Fibroblast of villous mesenchyme (primary cell): ENCODE data around the gene HTR4. TPM values are rescaled to one million over a fixed set of nuclear protein-coding genes. Genes with fewer than 3 reads are reported as not detected.
"Not testable (repeated sequence)": the region's sequence is repeated elsewhere in the genome, so short reads cannot be mapped to it uniquely, and the experiment has no call there.

Experiments
- DNase-seq: peaks from one replicate; pipeline ENCODE4 v3.0.0-alpha.2; 2010; ENCODE audit warnings: low read depth
- H3K4me3 ChIP-seq: 2 replicates; pipeline ENCODE4 v1.5.1; 2011; ENCODE audit warnings: low read depth, mild to moderate bottlenecking, low read length
- total RNA-seq: library from RNA; depleted of rRNA; stranded (reverse); fragments of >200 nt; gene quantifications from 2 replicates; pipeline ENCODE4 v1.2.3, GENCODE V29; 2012
- TF ChIP-seq, protein P1 (sequence below): IDR thresholded peaks from 2 replicates; pipeline ENCODE4 v1.5.1; 2012; ENCODE audit warnings: low read depth, mild to moderate bottlenecking, low read length; ENCODE audit not compliant: insufficient read depth

Gene HTR4
- total RNA-seq, 1 donor: not detected

DNA sequence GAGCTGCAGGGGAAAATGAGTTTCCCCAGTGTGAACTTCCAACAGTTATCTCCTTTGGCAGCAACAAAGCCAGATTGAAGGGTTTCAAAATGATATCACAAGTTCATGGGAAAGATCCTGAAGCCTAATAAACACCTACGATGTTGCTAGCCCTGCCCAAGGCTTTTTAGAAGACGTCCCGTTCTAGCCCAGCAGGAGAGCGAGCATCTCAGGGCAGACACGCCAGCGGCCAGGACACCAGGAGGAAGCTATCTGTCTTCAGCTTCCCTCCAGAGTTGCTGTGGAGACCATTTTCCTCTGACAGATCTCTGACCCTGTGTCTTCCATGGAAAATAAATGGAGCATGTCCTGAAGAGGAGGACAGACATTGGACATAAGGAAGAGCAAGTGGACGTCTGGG, 172.1 kb downstream of the HTR4 start:
- DNase-seq: no peak
- peak overlapping the region; percentile 45 for H3K4me3 ChIP-seq
- TF ChIP-seq, protein P1, sequence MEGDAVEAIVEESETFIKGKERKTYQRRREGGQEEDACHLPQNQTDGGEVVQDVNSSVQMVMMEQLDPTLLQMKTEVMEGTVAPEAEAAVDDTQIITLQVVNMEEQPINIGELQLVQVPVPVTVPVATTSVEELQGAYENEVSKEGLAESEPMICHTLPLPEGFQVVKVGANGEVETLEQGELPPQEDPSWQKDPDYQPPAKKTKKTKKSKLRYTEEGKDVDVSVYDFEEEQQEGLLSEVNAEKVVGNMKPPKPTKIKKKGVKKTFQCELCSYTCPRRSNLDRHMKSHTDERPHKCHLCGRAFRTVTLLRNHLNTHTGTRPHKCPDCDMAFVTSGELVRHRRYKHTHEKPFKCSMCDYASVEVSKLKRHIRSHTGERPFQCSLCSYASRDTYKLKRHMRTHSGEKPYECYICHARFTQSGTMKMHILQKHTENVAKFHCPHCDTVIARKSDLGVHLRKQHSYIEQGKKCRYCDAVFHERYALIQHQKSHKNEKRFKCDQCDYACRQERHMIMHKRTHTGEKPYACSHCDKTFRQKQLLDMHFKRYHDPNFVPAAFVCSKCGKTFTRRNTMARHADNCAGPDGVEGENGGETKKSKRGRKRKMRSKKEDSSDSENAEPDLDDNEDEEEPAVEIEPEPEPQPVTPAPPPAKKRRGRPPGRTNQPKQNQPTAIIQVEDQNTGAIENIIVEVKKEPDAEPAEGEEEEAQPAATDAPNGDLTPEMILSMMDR: no peak

- DNase-seq: no peak
- no peak overlapping the region for H3K4me3 ChIP-seq
- TF ChIP-seq, protein P1: no peak
Observed at GRCh38 chr5:148477429-148477828, 176.9 kb downstream of the HTR4 start.

GRCh38 chr5:148476302-148476701, 178.0 kb downstream of the HTR4 start:
- DNase-seq: no peak
- TF ChIP-seq, protein P1: no peak

DNA sequence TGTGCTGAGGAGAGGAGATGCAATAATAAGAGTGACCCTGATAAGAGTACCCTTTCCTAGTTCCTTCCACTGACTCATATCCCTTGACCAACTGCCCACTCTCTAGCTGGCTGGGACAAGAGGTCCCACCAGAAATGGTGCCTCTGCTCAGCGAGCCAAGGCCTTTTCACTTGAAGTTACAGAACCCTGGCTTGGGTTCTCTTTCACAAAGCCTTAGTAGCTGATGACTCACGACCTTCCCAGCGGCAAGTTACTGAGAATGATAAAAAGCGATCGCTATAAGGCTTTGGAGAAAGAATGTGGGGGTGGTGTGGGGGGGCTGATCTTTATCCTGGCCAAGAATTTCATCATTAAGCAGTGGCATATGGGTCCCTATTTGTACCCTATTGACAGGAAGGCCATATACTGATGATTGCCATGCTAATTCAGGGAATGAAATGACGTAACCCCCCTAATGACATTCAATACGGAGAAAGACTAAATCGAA, 180.3 kb downstream of the HTR4 start:
- H3K4me3 ChIP-seq: no peak overlapping the region
- TF ChIP-seq, protein P1: no peak
- no peak for DNase-seq

More at GRCh38 chr5:148476302-148476701, 178.0 kb downstream of the HTR4 start:
- H3K4me3 ChIP-seq: no peak overlapping the region

DNA sequence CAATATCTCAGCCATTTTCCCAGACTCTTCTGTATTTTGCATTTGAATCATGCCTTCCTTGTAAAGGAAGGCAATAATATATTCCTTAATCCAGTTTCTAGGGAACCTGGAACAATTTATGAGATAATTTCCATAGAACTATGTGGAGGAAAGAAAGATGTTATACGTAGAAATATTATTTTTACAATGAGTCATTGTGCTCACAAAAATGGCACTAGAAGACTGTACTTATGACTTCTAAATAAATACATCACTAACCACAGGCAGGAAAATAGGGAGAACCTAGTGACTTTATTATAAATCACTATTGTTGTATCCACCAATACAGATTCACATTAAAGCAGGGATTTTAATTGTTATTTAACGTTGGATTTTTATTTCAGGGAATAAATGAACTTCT, 182.9 kb downstream of the HTR4 start:
- DNase-seq: no peak
- H3K4me3 ChIP-seq: no peak overlapping the region
- TF ChIP-seq, protein P1: no peak

- no peak overlapping the region for H3K4me3 ChIP-seq
- TF ChIP-seq, protein P1: no peak
- no peak for DNase-seq
Observed at GRCh38 chr5:148469501-148469935, 184.8 kb downstream of the HTR4 start.

GRCh38 chr5:148468746-148469145, 185.6 kb downstream of the HTR4 start:
- DNase-seq, H3K4me3 ChIP-seq: not testable (repeated sequence)
